K562 (cell line): ENCODE measurements around the gene ARL10. TPM values are rescaled to one million over a fixed set of nuclear protein-coding genes. Genes with fewer than 3 reads are reported as not detected.
A peak's percentile ranks its signal among the peaks of the same experiment; 100 is the strongest.

Source experiments
- ATAC-seq: fragments of 200-7000 bp; cut with Tn5 transposase; 3 replicates; pipeline ENCODE4 v1.9.1; 2020; ENCODE audit warnings: moderate library complexity
- BruUV-seq: library from RNA; stranded (reverse); fragments of 400-500 nt; replicated peaks from 2 replicates; lab custom pipeline; 2021; lab: Mats Ljungman, UMichigan
- CTCF ChIA-PET: fragments of 300-600 bp; formaldehyde crosslinking; extraction: SDS; loops from one replicate; lab custom pipeline; 2021; ENCODE audit warnings: low intra/inter-chr PET ratio; lab: Yijun Ruan, JAX
- POLR2A ChIA-PET: fragments of 300-600, 350-650 bp; sonication (Branson Sonifier 250); formaldehyde crosslinking; extraction: SDS; loops from one replicate; lab custom pipeline; 2021; ENCODE audit warnings: antibody characterized with exemption, inconsistent platforms; lab: Yijun Ruan, JAX
- DNase-seq, 4 experiments: peaks; one replicate each; pipeline versions ENCODE4 v3.0.0 to v3.0.0-alpha.2; 2011 to 2018; ENCODE audit warnings: low spot score in 3 of 4, mixed read lengths in 3 of 4; ENCODE audit errors: extremely low read depth in 1 of 4
- FAIRE-seq: peaks from 2 replicates; lab custom pipeline; 2011; peaks lifted over from hg19 to GRCh38; lab: Jason Lieb, UNC
- H2AFZ ChIP-seq: 2 replicates; pipeline ENCODE4 v1.6.0; 2011; ENCODE audit warnings: low read depth, low read length, control low read depth, inconsistent platforms
- H3K27ac ChIP-seq: fragments of 200-600 bp; 3 replicates; pipeline ENCODE4 v1.8.0; 2011; ENCODE audit warnings: low read depth, mild to moderate bottlenecking, control low read depth, inconsistent platforms, low read length, moderate library complexity, mixed read lengths; ENCODE audit errors: extremely low read depth
- H3K27me3 ChIP-seq, 2 experiments: fragments of 300-600 bp in 1 of 2; 2 replicates in 1 of 2; 3 replicates in 1 of 2; pipeline versions ENCODE4 v1.6.0 to v1.8.0; 2011; ENCODE audit warnings: inconsistent platforms in 2 of 2, low read length in 2 of 2, mild to moderate bottlenecking in 1 of 2, mixed read lengths in 1 of 2, moderate library complexity in 1 of 2; ENCODE audit not compliant: control insufficient read depth in 2 of 2, insufficient read depth in 2 of 2
- H3K36me3 ChIP-seq: fragments of 300-600 bp; 3 replicates; pipeline ENCODE4 v1.8.0; 2011; ENCODE audit warnings: mild to moderate bottlenecking, low read length, inconsistent platforms; ENCODE audit not compliant: control insufficient read depth, insufficient read depth
- H3K4me1 ChIP-seq, 2 experiments: fragments of 200-600 bp in 1 of 2; replicated peaks in 1 of 2; 2 replicates in 1 of 2; 3 replicates in 1 of 2; pipeline versions ENCODE4 v1.5.1 to v1.8.0; 2011; ENCODE audit warnings: inconsistent platforms in 2 of 2, low read length in 2 of 2, mild to moderate bottlenecking in 1 of 2, mixed read lengths in 1 of 2, moderate library complexity in 1 of 2; ENCODE audit not compliant: control insufficient read depth in 2 of 2, insufficient read depth in 2 of 2
- H3K4me2 ChIP-seq: 2 replicates; pipeline ENCODE4 v1.6.1; 2011; ENCODE audit warnings: low read length, control low read depth, inconsistent platforms, mixed read lengths; ENCODE audit not compliant: insufficient read depth
- H3K4me3 ChIP-seq: fragments of 200-600 bp; sonication (generic), shearing (Covaris generic); 2 replicates; pipeline ENCODE4 v1.5.1; 2016; ENCODE audit warnings: control low read depth, inconsistent platforms
- H3K79me2 ChIP-seq: fragments of 200-600 bp; 3 replicates; pipeline ENCODE4 v1.8.0; 2011; ENCODE audit warnings: low read length, inconsistent platforms; ENCODE audit not compliant: control insufficient read depth, insufficient read depth
- H3K9ac ChIP-seq, 2 experiments: 2 replicates each; pipeline versions ENCODE4 v1.6.0 to v1.6.1; 2011; ENCODE audit warnings: low read depth in 2 of 2, low read length in 2 of 2, control low read depth in 1 of 2, inconsistent platforms in 1 of 2, mild to moderate bottlenecking in 1 of 2, mixed read lengths in 1 of 2; ENCODE audit not compliant: insufficient read depth in 1 of 2
- H3K9me1 ChIP-seq: one replicate; pipeline ENCODE4 v1.6.0; 2011; ENCODE audit warnings: inconsistent platforms, mild to moderate bottlenecking, low read length, moderate library complexity; ENCODE audit not compliant: control insufficient read depth, insufficient read depth
- H3K9me3 ChIP-seq: replicated peaks from 2 replicates; pipeline ENCODE4 v1.5.1; 2011; ENCODE audit warnings: low read depth, low read length, inconsistent platforms; ENCODE audit not compliant: control insufficient read depth, insufficient read depth
- H4K20me1 ChIP-seq: replicated peaks from 2 replicates; pipeline ENCODE4 v1.6.1; 2011; ENCODE audit warnings: low read length, inconsistent platforms, mixed read lengths; ENCODE audit not compliant: control insufficient read depth, insufficient read depth
- ASH1L ChIP-seq: fragments of 450-650 bp; IDR thresholded peaks from 2 replicates; pipeline ENCODE4 v1.6.1; 2018; ENCODE audit warnings: borderline replicate concordance, mild to moderate bottlenecking, low read depth; ENCODE audit not compliant: partially characterized antibody
- FIP1L1 ChIP-seq: fragments of 200-400 bp; formaldehyde crosslinking; IDR thresholded peaks from 2 replicates; pipeline ENCODE4 v1.6.1; 2018; ENCODE audit warnings: mild to moderate bottlenecking, low read depth, low read length; ENCODE audit not compliant: poor library complexity, severe bottlenecking
- KLF1 ChIP-seq: fragments of 450-650 bp; IDR thresholded peaks from 2 replicates; pipeline ENCODE4 v1.6.1; 2016; ENCODE audit warnings: missing genetic modification characterization, missing compliant biosample characterization
- MCM2 ChIP-seq: fragments of 450-650 bp; IDR thresholded peaks from 2 replicates; pipeline ENCODE4 v1.6.1; 2017; ENCODE audit warnings: low read depth, mild to moderate bottlenecking
- NR4A1 ChIP-seq, 2 experiments: fragments of 250-450 bp in 1 of 2; fragments of 450-650 bp in 1 of 2; sonication (Bioruptor Pico) in 1 of 2; IDR thresholded peaks; 2 replicates each; pipeline versions ENCODE4 v1.4.0 to v1.6.1; 2016 to 2020; ENCODE audit warnings: mild to moderate bottlenecking in 2 of 2, missing compliant biosample characterization in 1 of 2, missing genetic modification characterization in 1 of 2, moderate library complexity in 1 of 2
- ZNF121 ChIP-seq: sonication (generic); formaldehyde crosslinking; conservative IDR thresholded peaks from 2 replicates; pipeline ENCODE4 v1.8.0; 2022; ENCODE audit warnings: missing genetic modification reagents
- ZNF79 ChIP-seq: fragments of 250-450 bp; sonication (Bioruptor Pico); IDR thresholded peaks from 2 replicates; pipeline ENCODE4 v1.4.0; 2020; ENCODE audit warnings: low read depth, mild to moderate bottlenecking, moderate library complexity
- WGBS: fragments of 100-300 bp; shearing (Covaris generic); methylation state at CpG from one replicate; pipeline ENCODE4 v1.1.6; 2016; ENCODE audit warnings: low coverage, mixed read lengths; ENCODE audit not compliant: insufficient coverage; ENCODE audit errors: missing lambda C conversion rate; 5-methylcytosine and 5-hydroxymethylcytosine counted together
- in situ Hi-C: fragments of 300-500 bp; cut with MboI; formaldehyde crosslinking; loops from 4 replicates; pipeline ENCODE4 v1.15.0; 2018; ENCODE audit warnings: inconsistent platforms, mixed read lengths
- intact Hi-C: fragments of 100-400 bp; cut with micrococcal nuclease; formaldehyde crosslinking; loops from 2 replicates; pipeline ENCODE4 v1.14.2; 2022
- polyA plus RNA-seq, 8 experiments: library from polyadenylated mRNA; depleted of rRNA in 4 of 8; stranded (reverse) in 5 of 8; unstranded in 3 of 8; fragments of >200 nt; fragmentation: Nextera tagmentation in 2 of 8; fragmentation: Illumina TruSeq in 1 of 8; extraction: Ambion mirVana in 2 of 8; extraction: Trizol in 1 of 8; gene quantifications; 2 replicates each; pipeline versions ENCODE4 v1.2.1 to v1.2.3, GENCODE V29; 2011 to 2014; ENCODE audit warnings: inconsistent platforms in 1 of 8, missing spikeins in 1 of 8
- total RNA-seq, 7 experiments: library from RNA; depleted of rRNA in 6 of 7; stranded (reverse); fragments of >200 nt in 6 of 7; fragmentation: Illumina TruSeq in 2 of 7; extraction: Trizol in 2 of 7; gene quantifications; 2 replicates each; pipeline versions ENCODE4 v1.2.1 to v1.2.3, GENCODE V29; 2011 to 2021; ENCODE audit warnings: low replicate concordance in 1 of 7

ARL10 gene
- total and polyA plus RNA-seq, 9 of the 15 experiments (the other 6 are each of a cell fraction or from before 2014, with no cell fraction given) = under 0.01 to 0.40 (median 0.34) TPM; not detected in 3

GRCh38 chr5:176350416-176350815 lies 14.9 kb upstream of the ARL10 start:
- 92% methylated on average over 8 of the region's 8 CpGs for WGBS
- Histone ChIP-seq H3K4me3 (no peak overlapping the region), H3K9ac (0 out of 4 replicates have a peak overlapping the region, but pooled peaks of 1 of the 2 experiments have one; percentile 29), H2AFZ (no peak overlapping the region), H3K27ac (no peak overlapping the region), H3K4me1 (no peaks in the 10 kb centered on the region), H3K79me2 (peaks cover 11% of the 10 kb centered on the region; the same call in 2 of the 3 replicates), H3K36me3 (peaks cover 94% of the 10 kb centered on the region), H3K9me1 (peaks cover 3% of the 10 kb centered on the region), H3K9me3 (no peaks in the 10 kb centered on the region), H4K20me1 (peaks cover 3% of the 10 kb centered on the region; the same call in 1 of the 2 replicates), H3K4me2 (no peak overlapping the region), H3K27me3 (no peaks in the 10 kb centered on the region)
- no TSS peak for BruUV-seq
- no peak for FAIRE-seq
- CTCF ChIA-PET = no interaction called here
- intact Hi-C loops (no loop called here), in situ Hi-C loops (no loop called here)
- POLR2A ChIA-PET = interaction anchor here (0.7 to 1.8 kb wide), 4 partner anchors 10 to 42 kb away, joined by 3 to 7 read pairs (median 4); partner anchors contain the start of gene KIAA1191
- no peak for ATAC-seq
- no peak for TF ChIP-seq NR4A1 (CRISPR knock-in tag; IDR thresholded peaks at IDR 0.05)
- TF ChIP-seq NR4A1 (tag; IDR thresholded peaks at IDR 0.05) = no peak
- TF ChIP-seq FIP1L1 = no peak
- no peak for TF ChIP-seq KLF1 (tag)
- no peak for TF ChIP-seq ZNF121 (CRISPR knock-in tag)
- TF ChIP-seq ASH1L = no peak
- TF ChIP-seq ZNF79 = no peak
- TF ChIP-seq MCM2 = no peak
- no peak for DNase-seq
